ENCODE results near the gene C5orf22.
A peak's percentile ranks its signal among the peaks of the same experiment; 100 is the strongest.
"Not testable (repeated sequence)": the region's sequence is repeated elsewhere in the genome, so short reads cannot be mapped to it uniquely, and the experiment has no call there.

The C5orf22 gene

DNA sequence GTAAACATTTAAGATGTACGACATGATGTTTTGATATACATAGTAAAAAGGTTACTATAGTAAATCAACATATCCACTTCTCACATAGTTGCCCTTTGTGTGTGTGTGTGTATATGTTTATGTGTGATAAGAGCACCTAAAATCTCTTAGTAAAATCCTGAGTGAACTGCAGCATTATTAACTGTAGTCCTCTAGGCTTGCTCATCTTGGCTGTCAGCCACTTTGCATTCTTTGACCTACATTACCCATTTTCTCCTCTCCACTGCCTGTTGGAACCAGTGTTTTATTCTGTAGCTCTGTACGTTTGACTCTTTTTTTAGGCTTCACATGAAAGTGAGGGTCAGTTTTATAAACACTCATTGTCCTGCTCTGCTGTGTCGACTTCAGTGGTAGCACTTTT is 24.4 kb downstream of the C5orf22 start:
- DNase-seq (ENCODE audit: insufficient read length): no peak
- FAIRE-seq: no peak
- TF ChIP-seq TAF1 (IDR thresholded peaks at IDR 0.05; ENCODE audit: borderline replicate concordance, low read depth, low read length) (no peak), POLR2AphosphoS5 (IDR thresholded peaks at IDR 0.05; ENCODE audit: low read depth, low read length) (no peak), POLR2A (IDR thresholded peaks at IDR 0.05; ENCODE audit: low read depth, low read length) (no peak)

DNA sequence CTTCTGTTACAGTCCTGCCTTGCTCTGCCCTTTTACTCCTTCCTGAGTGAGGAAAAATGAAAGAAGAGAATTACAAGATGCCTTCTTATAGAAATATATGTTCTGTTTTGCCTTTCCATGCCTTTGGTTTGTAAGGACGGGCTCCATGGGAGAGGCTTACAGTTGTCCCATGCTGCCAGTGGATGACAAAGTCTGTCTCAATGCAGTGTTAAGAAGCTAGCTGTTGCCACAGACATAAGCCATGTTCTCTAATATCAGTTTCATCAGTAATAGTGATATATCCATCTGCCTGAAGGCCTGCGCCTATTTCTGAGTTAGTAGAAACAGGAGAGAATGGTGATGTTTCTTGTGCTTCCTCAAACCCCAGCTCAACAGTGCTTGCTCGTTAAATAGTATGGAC is 27.8 kb downstream of the C5orf22 start:
- no peak for TF ChIP-seq POLR2A (IDR thresholded peaks at IDR 0.05; ENCODE audit: low read depth, low read length)
- DNase-seq (ENCODE audit: insufficient read length) (no peak), FAIRE-seq (no peak)

DNA sequence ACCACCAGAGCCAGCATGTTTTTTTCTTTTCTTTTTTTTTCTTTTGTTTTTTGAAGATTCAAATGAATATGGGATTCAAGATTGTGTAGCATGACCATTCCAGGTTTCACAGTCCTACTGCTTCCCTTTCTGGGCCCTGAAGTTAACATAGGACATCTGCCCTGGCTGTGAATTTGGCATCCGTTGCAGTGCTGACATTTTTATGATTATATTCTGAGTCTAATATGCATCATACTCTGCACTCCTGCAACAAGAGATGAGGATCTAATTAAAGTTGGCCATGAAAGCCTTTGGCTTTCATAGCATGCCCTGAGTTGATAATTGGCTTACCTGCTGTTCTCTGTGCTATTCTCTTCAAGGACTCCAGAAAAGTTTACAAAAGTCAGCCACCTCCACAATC is 29.8 kb downstream of the C5orf22 start:
- TF ChIP-seq POLR2A (IDR thresholded peaks at IDR 0.05; ENCODE audit: low read depth, low read length) (no peak), POLR2AphosphoS5 (IDR thresholded peaks at IDR 0.05; ENCODE audit: low read depth, low read length) (no peak), TAF1 (IDR thresholded peaks at IDR 0.05; ENCODE audit: borderline replicate concordance, low read depth, low read length) (no peak)
- DNase-seq (ENCODE audit: insufficient read length) (no peak), FAIRE-seq (no peak)

DNA sequence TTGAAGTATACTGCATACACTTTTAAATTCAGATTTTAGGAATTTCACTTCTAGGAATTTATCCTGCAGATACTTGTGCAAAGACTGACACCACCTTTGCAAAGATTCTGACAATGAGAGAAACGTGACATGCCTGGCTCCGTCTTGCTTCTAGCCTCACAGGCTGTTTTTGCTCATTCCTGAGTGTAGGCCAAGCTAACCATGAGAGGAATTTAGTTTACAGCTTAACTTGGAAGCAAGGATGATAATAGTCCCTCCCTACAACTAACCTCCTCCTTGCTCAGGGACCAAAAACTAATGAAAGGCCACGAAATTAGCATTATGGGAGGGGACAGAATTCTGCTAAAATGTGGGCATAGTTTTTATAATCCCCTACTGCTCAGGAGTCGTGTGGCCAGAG is 31.1 kb downstream of the C5orf22 start:
- no peak for TF ChIP-seq POLR2AphosphoS5 (IDR thresholded peaks at IDR 0.05; ENCODE audit: low read depth, low read length)
- no peak for TF ChIP-seq POLR2A (IDR thresholded peaks at IDR 0.05; ENCODE audit: low read depth, low read length)
- no peak for DNase-seq (ENCODE audit: insufficient read length)
- no peak for FAIRE-seq

DNA sequence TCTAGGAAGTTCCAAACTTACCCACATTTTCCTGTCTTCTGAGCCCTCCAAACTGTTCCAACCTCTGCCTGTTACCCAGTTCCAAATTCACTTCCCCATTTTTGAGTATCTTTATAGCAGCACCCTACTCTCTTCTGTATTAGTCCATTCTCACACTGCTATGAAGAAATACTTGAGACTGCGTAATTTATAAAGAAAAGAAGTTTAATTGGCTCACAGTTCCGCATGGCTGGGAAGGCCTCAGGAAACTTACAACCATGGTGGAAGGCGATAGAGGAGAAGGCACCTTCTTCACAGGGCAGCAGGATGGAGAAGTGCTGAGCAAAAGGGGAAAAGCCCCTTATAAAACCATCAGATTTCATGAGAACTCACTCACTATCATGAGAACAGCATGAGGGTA is 34.3 kb downstream of the C5orf22 start:
- not testable (repeated sequence) for DNase-seq (ENCODE audit: insufficient read length); FAIRE-seq

DNA sequence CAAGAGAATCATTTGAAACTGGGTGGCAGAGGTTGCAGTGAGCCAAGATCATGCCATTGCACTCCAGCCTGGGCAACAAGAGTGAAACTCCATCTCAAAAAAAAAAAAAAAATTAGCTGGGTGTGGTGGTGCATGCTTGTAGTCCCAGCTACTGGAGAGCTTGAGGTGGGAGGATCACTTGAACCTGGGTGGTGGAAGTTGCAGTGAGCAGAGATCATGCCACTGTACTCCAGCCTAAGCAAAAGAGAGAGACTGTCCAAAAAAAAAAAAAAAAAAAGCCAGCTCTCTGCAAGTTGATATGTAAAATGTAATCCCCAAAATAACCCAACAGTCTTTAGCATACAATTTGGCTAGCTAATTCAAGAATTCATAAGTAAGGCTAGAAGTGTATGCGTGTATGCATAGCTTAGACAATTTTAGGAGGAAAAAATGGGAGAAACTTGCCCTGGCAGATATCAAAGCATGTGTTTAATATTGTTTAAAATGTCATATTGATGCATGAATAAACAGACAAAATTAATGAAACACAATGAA is 36.3 kb downstream of the C5orf22 start:
- FAIRE-seq: no peak
- no peak for DNase-seq (ENCODE audit: insufficient read length)
- TF ChIP-seq POLR2AphosphoS5 (IDR thresholded peaks at IDR 0.05; ENCODE audit: low read depth, low read length) (no peak), TAF1 (IDR thresholded peaks at IDR 0.05; ENCODE audit: borderline replicate concordance, low read depth, low read length) (no peak), POLR2A (IDR thresholded peaks at IDR 0.05; ENCODE audit: low read depth, low read length) (no peak)

DNA sequence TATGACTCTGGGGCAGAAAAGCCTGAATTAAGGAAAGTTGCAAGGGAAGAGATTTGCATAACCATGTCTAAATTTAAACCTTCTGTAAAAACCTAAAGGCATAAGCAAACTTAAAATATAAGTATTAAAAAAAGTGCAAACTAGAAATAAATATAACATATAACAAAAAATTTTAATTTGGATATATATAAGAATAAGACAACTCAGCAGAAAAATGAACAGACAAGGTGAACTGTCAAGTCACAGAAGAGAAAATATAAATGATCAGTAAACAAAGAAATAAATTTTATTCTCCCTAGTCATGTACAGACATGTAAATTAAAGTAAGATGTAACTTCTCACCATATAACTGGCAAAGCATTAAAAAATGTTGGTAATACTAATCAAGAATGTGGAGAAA is 37.0 kb downstream of the C5orf22 start:
- FAIRE-seq: no peak
- no peak for TF ChIP-seq POLR2A (IDR thresholded peaks at IDR 0.05; ENCODE audit: low read depth, low read length)
- no peak for TF ChIP-seq POLR2AphosphoS5 (IDR thresholded peaks at IDR 0.05; ENCODE audit: low read depth, low read length)
- no peak for TF ChIP-seq TAF1 (IDR thresholded peaks at IDR 0.05; ENCODE audit: borderline replicate concordance, low read depth, low read length)
- no peak for DNase-seq (ENCODE audit: insufficient read length)

DNA sequence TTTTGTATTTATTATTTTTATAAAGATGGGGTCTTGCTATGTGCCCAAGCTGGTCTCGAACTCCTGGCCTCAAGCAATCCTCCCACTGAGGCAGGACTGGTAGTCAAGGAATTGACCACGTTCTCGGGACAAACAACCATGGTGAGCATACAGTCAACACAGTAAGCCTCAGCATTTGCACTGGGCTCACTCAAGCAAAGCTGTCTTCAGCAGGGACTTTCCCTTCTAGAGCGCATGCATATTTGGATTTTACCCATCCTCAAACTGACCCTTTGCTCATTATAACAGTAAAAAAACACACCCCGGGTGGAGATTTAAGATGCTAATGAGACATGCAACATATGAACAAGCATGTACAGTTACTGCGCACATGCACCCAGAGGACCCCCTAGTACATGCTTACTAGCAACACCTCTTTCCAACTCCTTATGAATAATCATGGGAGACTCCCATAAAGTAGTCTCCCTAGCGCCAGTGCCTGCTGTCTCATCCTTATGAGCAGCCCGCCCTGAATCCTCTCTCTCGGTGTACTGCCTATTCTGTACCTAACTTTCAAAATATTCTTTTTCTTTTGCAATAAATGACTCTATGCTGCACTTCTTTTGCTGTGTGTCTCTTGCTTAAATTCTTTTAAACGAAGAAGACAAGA is 41.5 kb downstream of the C5orf22 start:
- DNase-seq (ENCODE audit: insufficient read length) (peak; percentile 20), FAIRE-seq (peak; percentile 89)
- no peak for TF ChIP-seq POLR2AphosphoS5 (IDR thresholded peaks at IDR 0.05; ENCODE audit: low read depth, low read length)
- no peak for TF ChIP-seq TAF1 (IDR thresholded peaks at IDR 0.05; ENCODE audit: borderline replicate concordance, low read depth, low read length)
- no peak for TF ChIP-seq POLR2A (IDR thresholded peaks at IDR 0.05; ENCODE audit: low read depth, low read length)

DNA sequence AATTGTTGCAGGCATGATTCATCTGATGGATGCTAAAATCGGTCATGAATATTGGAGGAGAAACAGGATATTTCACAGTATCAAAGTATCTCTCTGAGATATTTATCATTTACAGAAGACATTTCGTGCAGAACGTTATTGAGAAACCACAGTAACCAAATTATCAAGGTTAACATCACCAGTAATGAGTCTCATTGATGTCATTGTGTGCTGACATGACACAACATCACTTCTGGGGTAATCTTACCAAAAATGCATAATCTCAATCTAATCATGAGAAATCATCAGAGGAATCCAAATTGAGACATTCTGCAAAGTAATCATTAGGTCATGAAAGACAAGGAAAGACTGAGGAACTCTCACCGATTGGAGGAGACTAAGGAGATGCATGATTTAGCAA is 42.7 kb downstream of the C5orf22 start:
- DNase-seq (ENCODE audit: insufficient read length) (no peak), FAIRE-seq (no peak)
- no peak for TF ChIP-seq TAF1 (IDR thresholded peaks at IDR 0.05; ENCODE audit: borderline replicate concordance, low read depth, low read length)
- TF ChIP-seq POLR2AphosphoS5 (IDR thresholded peaks at IDR 0.05; ENCODE audit: low read depth, low read length): no peak
- no peak for TF ChIP-seq POLR2A (IDR thresholded peaks at IDR 0.05; ENCODE audit: low read depth, low read length)

DNA sequence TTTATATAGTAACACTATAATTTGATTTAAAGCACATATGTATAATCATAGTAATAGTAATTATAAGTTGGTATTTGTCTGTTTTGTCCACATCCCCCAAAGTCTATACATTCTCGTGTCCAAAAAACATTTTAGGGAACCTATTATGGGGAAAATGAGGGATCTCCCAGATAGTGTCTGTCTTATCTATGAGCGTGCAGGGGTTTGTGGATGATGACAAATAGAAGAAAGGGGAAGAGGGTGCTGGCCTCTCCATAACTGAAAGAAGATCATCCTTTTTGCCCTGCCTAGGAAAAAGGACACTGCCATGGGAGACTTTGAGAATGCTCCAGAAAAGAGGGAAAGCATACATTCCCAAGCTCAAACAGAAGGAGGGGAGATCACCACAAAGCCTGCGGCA is 45.3 kb downstream of the C5orf22 start:
- DNase-seq (ENCODE audit: insufficient read length): no peak
- no peak for FAIRE-seq
- TF ChIP-seq POLR2A (IDR thresholded peaks at IDR 0.05; ENCODE audit: low read depth, low read length) (no peak), TAF1 (IDR thresholded peaks at IDR 0.05; ENCODE audit: borderline replicate concordance, low read depth, low read length) (no peak), POLR2AphosphoS5 (IDR thresholded peaks at IDR 0.05; ENCODE audit: low read depth, low read length) (no peak)

DNA sequence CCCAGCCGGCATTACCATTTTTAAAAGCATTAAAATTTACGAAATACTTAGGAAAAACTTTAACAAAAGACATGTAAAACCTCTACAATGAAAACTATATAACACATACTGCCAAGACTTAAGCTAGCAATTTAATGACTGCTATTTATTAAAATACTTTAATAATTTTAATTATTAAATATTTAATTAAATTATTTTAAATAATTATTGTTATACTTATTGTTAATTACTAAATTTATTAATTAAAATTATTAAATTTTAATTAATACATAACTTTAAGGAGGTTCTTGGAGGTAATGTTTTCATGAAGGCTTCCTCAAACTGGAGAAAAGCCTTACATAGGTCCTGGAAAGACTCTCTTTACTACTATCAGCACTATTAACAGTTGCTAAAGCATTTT is 47.5 kb downstream of the C5orf22 start:
- DNase-seq (ENCODE audit: insufficient read length) (no peak), FAIRE-seq (no peak)
- TF ChIP-seq TAF1 (IDR thresholded peaks at IDR 0.05; ENCODE audit: borderline replicate concordance, low read depth, low read length) (no peak), POLR2A (IDR thresholded peaks at IDR 0.05; ENCODE audit: low read depth, low read length) (no peak), POLR2AphosphoS5 (IDR thresholded peaks at IDR 0.05; ENCODE audit: low read depth, low read length) (no peak)

DNA sequence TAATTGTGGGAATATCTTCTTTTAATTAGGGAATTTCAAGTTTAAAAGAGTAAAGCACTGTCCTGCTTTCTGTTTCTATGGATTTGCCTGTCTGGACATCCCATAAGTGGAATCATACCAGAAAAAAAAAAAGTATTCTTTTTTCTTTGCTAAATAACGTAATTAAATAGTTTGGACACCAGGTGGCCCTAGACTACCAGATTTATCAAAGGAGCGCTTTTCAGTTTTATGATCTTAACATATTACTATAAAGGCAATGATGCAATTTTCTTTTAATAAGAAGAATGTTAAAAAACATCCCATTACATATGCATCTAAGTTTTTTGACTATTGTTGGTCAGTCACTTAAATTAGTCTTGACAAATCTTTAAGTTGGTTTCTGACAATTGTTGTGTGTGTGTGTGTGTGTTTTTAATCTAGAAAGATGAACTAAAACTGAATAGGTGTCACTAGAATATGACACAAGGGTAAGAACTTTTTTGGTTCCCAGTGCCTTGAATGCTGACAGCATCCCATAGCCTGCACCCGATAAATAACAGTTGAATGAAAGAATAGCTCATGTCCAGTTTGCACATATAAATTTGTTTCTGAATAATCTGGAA is 49.5 kb downstream of the C5orf22 start:
- no peak for DNase-seq (ENCODE audit: insufficient read length)
- no peak for FAIRE-seq
- TF ChIP-seq TAF1 (IDR thresholded peaks at IDR 0.05; ENCODE audit: borderline replicate concordance, low read depth, low read length): no peak
- TF ChIP-seq POLR2A (IDR thresholded peaks at IDR 0.05; ENCODE audit: low read depth, low read length): no peak
- TF ChIP-seq POLR2AphosphoS5 (IDR thresholded peaks at IDR 0.05; ENCODE audit: low read depth, low read length): no peak

All from GM12892 (cell line).